HFFc6 (cell line): ENCODE measurements around the gene EVC. TPM values are rescaled to one million over a fixed set of nuclear protein-coding genes. Genes with fewer than 3 reads are reported as not detected.

Experiments used
- DNase-seq: peaks from one replicate; pipeline ENCODE4 v3.0.0-alpha.2; 2018
- H3K27ac Mint-ChIP-seq: 2 replicates; pipeline ENCODE4 v1.8.0; 2020; ENCODE audit warnings: mild to moderate bottlenecking, mixed read lengths
- H3K27me3 Mint-ChIP-seq: 2 replicates; pipeline ENCODE4 v1.8.0; 2021; ENCODE audit warnings: mild to moderate bottlenecking, moderate library complexity, mixed read lengths; ENCODE audit not compliant: insufficient read depth
- H3K36me3 Mint-ChIP-seq: 2 replicates; pipeline ENCODE4 v1.8.0; 2021; ENCODE audit warnings: low read depth, mixed read lengths
- H3K4me1 Mint-ChIP-seq: 2 replicates; pipeline ENCODE4 v1.8.0; 2020; ENCODE audit warnings: low read depth, mixed read lengths
- H3K4me3 Mint-ChIP-seq: 2 replicates; pipeline ENCODE4 v1.8.0; 2020; ENCODE audit warnings: mild to moderate bottlenecking, moderate library complexity, mixed read lengths
- H3K9me3 Mint-ChIP-seq: 2 replicates; pipeline ENCODE4 v1.8.0; 2020; ENCODE audit warnings: mild to moderate bottlenecking, mixed read lengths
- total RNA-seq, 6 experiments: library from RNA; stranded (reverse); fragmentation: NEBNext Ultra II Directional; extraction: Animal tissue kit (Norgen Biotek cat#: 25700); gene quantifications; 2 replicates in 1 of 6; 3 replicates in 5 of 6; pipeline ENCODE4 v1.2.3, GENCODE V29; 2021
- TF ChIP-seq, protein P1 (sequence below): fragments of 200-600 bp; sonication (generic); IDR thresholded peaks from 2 replicates; pipeline ENCODE4 v1.5.0; 2021; ENCODE audit warnings: antibody characterized with exemption, mild to moderate bottlenecking

Gene EVC
- total RNA-seq, 6 experiments from 2014 or later = 30.7 to 40.9 (median 33.7) TPM

DNA sequence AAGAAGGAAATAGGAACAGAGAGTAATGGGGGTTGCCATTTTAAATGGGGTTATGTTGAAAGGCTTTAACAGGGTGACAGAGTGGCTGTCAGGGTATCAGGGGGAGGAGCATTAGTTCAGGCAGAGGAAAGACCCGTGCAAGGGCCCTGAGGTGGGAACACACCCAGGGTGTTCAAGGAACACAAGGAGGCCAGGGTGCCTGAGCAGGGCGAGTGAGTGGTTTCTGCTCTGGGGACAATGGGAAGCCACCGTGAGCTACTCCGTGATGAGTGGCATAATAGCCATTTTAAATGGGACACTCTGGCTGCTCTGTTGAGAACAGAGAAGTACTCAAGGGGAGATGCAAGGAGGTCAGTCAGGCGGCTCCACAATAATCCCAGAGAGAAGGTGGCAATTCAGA is 7.2 kb upstream of the EVC start:
- H3K27me3 Mint-ChIP-seq = no peaks in the 10 kb centered on the region
- H3K36me3 Mint-ChIP-seq = peaks cover 32% of the 10 kb centered on the region

DNA sequence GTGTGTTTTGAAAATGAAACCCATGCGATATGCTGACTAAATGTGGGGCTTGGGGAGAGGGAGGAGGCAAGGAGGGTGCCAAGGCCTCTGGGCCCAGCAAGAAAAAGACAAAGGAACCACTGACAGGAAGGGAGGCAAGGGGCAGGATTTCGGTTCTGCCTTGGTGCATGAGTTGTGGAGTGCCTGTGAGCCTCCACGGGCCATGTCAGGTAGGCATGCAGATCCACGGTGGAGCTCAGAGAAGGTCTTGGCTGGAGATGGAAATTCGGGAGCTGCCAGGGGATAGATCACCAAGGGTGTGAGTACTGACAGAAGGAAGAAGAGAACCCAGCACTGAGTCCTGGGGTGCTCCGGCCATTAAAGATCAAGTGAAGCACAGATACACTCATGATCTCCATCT is 6.7 kb upstream of the EVC start:
- no peak for DNase-seq
- no peaks in the 10 kb centered on the region; the same call in 1 of the 2 replicates for H3K9me3 Mint-ChIP-seq
- peaks cover 30% of the 10 kb centered on the region for H3K36me3 Mint-ChIP-seq
- TF ChIP-seq, protein P1, sequence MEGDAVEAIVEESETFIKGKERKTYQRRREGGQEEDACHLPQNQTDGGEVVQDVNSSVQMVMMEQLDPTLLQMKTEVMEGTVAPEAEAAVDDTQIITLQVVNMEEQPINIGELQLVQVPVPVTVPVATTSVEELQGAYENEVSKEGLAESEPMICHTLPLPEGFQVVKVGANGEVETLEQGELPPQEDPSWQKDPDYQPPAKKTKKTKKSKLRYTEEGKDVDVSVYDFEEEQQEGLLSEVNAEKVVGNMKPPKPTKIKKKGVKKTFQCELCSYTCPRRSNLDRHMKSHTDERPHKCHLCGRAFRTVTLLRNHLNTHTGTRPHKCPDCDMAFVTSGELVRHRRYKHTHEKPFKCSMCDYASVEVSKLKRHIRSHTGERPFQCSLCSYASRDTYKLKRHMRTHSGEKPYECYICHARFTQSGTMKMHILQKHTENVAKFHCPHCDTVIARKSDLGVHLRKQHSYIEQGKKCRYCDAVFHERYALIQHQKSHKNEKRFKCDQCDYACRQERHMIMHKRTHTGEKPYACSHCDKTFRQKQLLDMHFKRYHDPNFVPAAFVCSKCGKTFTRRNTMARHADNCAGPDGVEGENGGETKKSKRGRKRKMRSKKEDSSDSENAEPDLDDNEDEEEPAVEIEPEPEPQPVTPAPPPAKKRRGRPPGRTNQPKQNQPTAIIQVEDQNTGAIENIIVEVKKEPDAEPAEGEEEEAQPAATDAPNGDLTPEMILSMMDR = no peak
- no peaks in the 10 kb centered on the region for H3K27me3 Mint-ChIP-seq
- peaks cover 16% of the 10 kb centered on the region for H3K4me1 Mint-ChIP-seq
- no peak overlapping the region for H3K27ac Mint-ChIP-seq
- H3K4me3 Mint-ChIP-seq = no peak overlapping the region

More for the DNA sequence above, 7.2 kb upstream of the EVC start:
- peaks cover 16% of the 10 kb centered on the region for H3K4me1 Mint-ChIP-seq
- TF ChIP-seq, protein P1 = no peak
- no peak overlapping the region for H3K4me3 Mint-ChIP-seq
- no peak overlapping the region for H3K27ac Mint-ChIP-seq
- no peak for DNase-seq
- no peaks in the 10 kb centered on the region; the same call in 1 of the 2 replicates for H3K9me3 Mint-ChIP-seq

DNA sequence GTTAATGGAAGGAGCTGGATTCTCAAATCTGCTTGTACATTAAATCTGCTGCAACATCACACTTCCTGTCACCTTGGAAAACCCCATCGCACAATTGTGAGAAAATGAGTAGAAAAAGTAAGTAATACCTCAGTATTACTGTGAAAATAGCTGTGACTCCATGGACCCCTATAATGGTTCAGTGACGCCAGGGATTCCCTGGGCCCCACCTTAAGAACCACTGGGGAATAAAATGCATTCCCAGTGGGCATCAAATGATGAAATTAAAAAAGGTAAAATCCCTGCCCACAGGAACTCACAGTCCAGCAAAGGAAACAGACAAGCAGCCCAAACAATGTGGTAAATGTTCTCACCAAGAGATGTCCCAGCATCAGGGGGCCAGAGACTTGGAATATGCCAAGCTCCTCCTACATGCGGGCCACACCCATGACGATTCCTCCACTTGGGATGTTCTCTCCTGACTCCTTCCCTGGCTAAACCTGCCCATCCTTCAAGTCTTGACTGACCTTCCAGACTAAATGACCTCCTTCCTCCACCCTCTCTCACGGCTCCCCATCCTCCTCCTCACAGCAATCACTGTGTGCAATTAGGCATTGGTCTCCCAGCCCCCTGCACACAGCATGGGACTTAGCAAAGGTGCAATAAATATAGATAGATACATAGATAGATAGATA is 5.2 kb upstream of the EVC start:
- Mint-ChIP-seq H3K4me1 (peaks cover 30% of the 10 kb centered on the region), H3K9me3 (no peaks in the 10 kb centered on the region; the same call in 1 of the 2 replicates), H3K27ac (no peak overlapping the region), H3K27me3 (peaks cover 2% of the 10 kb centered on the region; the same call in 1 of the 2 replicates), H3K4me3 (no peak overlapping the region), H3K36me3 (peaks cover 28% of the 10 kb centered on the region)
- TF ChIP-seq, protein P1 = no peak
- DNase-seq = no peak

DNA sequence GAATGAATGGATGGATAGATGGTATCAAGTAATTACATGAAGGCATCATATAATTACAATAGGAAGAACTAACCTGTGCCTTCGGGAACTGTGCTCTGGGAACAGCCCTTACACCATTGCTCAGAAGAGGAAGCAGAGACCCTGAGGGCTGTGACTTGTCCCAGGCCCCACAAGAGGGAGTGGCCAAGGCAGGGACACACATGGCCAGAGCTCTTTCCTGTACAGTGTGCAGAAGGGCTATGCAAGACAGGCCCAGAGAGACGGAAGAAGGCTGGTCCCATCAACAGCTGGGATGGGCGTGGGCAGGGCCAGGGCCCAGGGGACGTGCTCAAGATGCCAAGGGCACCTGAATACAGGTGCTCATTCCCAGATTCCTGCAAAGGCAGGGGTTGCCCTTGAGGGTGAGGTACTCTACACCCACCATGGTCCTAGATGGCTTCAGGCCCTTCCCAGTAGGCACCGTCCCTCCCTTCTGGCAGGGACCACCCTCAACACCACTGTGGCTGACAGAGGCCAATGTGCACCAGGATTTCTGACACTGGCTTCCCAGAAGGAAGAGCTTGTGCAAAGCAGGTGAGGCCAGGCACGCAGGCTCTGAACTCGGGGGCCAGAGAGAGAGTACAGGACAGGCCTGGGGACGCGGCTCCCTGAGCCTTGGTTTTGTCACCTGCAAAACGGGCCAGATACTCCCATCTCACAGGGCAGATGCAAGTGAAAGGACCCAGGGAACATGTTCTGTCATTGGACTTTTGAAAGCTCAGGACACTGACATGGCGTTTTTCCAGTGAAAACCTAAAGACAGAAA is 4.3 kb upstream of the EVC start:
- peak overlapping the region; percentile 86 for H3K4me3 Mint-ChIP-seq
- DNase-seq = no peak

DNA sequence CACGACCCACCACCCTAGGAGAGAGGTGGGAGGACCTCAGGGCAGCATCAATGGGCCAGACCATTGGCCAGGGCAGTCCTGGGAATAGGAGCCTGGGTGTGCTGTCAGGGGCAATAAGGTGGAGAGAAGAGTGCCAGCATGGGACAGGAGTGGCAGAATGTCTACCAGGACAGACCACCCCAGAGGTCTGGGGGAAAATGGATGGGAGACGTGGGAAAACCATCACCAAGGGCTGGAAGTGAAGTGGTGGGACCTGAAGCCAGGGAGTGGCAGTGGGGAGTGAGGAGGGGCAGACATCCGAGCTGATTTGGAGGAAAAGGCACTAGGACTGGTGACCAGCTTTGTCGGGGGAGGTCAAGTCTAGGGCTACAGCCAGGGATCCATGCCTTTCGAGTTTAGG is 3.6 kb upstream of the EVC start:
- Mint-ChIP-seq H3K36me3 (peaks cover 14% of the 10 kb centered on the region), H3K4me3 (peak overlapping the region; percentile 86), H3K27me3 (peaks cover 2% of the 10 kb centered on the region; the same call in 1 of the 2 replicates), H3K27ac (peak overlapping the region; percentile 78), H3K9me3 (no peaks in the 10 kb centered on the region; the same call in 1 of the 2 replicates), H3K4me1 (peaks cover 41% of the 10 kb centered on the region)
- TF ChIP-seq, protein P1 = no peak
- DNase-seq = no peak

More for the DNA sequence above, 4.3 kb upstream of the EVC start:
- TF ChIP-seq, protein P1 = no peak
- Mint-ChIP-seq H3K27ac (peak overlapping the region; percentile 78; the same call in 1 of the 2 replicates), H3K4me1 (peaks cover 34% of the 10 kb centered on the region), H3K9me3 (no peaks in the 10 kb centered on the region; the same call in 1 of the 2 replicates), H3K36me3 (peaks cover 19% of the 10 kb centered on the region), H3K27me3 (peaks cover 2% of the 10 kb centered on the region; the same call in 1 of the 2 replicates)
